ENCODE results near the gene SF3B2.

GRCh38 chr11:66059966-66060680 is 8.0 kb downstream of the SF3B2 start:
- TF ChIP-seq, protein P1, sequence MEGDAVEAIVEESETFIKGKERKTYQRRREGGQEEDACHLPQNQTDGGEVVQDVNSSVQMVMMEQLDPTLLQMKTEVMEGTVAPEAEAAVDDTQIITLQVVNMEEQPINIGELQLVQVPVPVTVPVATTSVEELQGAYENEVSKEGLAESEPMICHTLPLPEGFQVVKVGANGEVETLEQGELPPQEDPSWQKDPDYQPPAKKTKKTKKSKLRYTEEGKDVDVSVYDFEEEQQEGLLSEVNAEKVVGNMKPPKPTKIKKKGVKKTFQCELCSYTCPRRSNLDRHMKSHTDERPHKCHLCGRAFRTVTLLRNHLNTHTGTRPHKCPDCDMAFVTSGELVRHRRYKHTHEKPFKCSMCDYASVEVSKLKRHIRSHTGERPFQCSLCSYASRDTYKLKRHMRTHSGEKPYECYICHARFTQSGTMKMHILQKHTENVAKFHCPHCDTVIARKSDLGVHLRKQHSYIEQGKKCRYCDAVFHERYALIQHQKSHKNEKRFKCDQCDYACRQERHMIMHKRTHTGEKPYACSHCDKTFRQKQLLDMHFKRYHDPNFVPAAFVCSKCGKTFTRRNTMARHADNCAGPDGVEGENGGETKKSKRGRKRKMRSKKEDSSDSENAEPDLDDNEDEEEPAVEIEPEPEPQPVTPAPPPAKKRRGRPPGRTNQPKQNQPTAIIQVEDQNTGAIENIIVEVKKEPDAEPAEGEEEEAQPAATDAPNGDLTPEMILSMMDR (conservative IDR thresholded peaks at IDR 0.05; ENCODE audit: low read depth, low read length): no peak
- TF ChIP-seq EZH2 (IDR thresholded peaks at IDR 0.05; ENCODE audit: borderline replicate concordance, low read depth, low read length, poor library complexity, severe bottlenecking): no peak
